ENCODE data around the gene ATXN7L1.
"Not testable (repeated sequence)": the region's sequence is repeated elsewhere in the genome, so short reads cannot be mapped to it uniquely, and the experiment has no call there.

ATXN7L1 gene

DNA sequence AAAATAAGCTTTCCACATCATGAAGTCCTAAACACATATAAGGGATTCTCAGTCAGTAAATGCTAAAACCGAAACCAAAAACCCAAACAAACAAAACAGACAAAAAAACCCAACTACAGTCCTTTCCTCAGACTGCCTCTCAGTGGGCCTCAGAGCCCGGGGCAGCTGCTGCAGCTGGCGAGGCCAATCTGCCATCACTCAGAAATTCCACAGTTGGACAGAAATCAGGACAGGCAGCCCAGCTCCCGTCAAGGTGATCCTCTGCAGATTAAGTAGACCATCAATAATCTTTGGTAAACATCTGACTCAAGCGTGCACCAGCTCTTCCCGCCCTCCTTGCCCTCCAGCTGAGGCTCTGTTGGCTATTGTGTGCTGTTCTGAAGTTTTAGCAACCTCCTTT lies 142.2 kb downstream of the ATXN7L1 start:
- peak; percentile 62 for DNase-seq

DNA sequence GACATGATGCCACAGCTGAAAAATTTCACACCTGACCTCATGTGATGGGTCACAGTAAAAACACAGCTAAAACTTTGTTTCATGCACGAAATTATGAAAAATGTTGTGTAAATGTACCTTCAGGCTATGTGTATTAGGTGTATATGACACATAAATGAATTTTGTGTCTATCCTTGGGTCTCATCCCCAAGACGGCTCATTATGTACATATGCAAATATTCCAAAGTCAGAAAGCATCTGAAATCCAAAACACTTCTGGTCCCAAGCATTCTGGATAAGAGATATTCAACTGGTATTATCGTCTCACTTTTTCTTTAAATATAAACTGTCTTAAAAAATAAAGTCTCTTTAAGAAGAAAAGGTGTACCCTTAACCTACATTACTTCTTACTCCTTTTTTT lies 145.4 kb downstream of the ATXN7L1 start:
- DNase-seq = no peak

- no peak for DNase-seq
Observed at GRCh38 chr7:105728028-105728427, 148.4 kb downstream of the ATXN7L1 start.

DNA sequence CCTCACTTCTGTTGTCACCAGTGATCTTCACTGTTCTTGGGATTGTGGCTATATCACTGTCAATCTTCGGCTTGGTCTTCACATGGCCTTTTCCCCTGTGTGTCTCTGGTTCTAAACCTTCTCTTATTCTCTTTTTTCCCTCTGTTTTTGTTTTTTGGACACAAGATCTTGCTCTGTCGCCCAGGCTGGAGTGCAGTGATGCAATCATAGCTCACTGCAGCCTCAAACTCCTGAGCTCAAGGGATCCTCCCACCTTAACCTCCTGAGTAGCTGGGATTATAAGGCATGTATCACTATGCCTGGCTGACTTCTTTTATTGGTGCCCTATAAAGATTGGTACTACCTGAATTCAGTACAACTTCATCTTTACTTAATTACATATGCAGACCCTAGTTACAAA lies 151.7 kb downstream of the ATXN7L1 start:
- DNase-seq = no peak

- DNase-seq = peak; percentile 93
Observed at GRCh38 chr7:105723572-105723971, 152.8 kb downstream of the ATXN7L1 start.

- DNase-seq = no peak
Observed at GRCh38 chr7:105721571-105722104, 154.8 kb downstream of the ATXN7L1 start.

DNA sequence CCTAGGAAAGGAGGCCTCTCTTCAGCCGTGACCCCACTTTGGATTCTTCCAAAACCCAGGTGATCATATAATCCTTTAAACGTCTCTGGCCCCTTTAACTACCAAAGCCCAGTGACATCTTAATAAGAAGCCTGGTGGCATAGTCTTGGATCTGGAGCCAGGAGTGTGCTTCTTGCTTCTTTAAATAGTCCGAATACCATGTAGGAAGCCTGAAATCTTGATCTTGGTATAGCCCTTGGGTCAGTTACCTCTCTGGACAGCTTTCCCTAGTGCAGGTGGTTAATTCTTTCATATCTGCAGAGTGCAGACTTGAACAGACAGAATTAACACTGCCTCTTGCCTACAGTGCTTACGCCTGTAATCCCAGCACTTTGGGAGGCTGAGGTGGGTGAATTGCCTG lies 156.5 kb downstream of the ATXN7L1 start:
- peak; percentile 18 for DNase-seq

DNA sequence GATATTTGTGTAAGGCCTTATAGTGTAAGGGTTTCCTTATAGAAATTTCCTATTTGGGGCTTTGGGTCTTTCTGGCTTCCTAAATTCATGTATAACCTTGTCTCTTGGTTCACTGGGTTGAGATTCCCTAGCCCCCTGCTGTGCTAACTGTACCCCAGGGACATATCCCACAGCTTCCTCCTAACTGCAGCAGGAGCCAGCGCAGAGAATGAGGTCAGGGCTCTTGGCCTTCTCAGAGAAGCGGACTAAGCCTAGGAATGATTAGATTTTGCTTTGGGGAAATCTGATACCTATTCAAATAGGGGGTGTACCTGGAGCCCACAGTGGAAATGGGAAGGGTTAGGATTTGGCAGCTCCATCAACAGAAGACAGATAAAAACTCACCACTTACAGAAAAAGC lies 157.0 kb downstream of the ATXN7L1 start:
- DNase-seq = peak; percentile 42

GRCh38 chr7:105718511-105718925 lies 157.9 kb downstream of the ATXN7L1 start:
- no peak for DNase-seq

DNA sequence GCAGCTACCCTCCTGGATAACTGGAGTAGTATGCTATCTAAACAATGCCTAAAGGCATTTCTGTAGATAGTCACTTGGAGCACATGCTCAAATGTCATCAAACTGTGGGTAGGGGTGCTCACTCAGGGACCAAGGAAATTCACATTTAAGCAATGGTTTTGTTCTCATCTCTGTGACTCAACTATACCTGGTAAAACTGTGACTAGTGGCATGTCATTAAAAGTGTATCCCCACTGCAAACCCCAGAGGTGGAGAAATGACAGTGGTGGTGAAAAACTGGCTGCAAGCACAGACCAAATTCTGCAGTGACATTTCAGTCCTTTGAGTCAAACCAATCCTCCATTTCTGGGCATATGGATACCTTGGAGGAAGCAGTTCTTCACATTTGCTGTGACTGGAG lies 160.9 kb downstream of the ATXN7L1 start:
- DNase-seq = no peak

DNA sequence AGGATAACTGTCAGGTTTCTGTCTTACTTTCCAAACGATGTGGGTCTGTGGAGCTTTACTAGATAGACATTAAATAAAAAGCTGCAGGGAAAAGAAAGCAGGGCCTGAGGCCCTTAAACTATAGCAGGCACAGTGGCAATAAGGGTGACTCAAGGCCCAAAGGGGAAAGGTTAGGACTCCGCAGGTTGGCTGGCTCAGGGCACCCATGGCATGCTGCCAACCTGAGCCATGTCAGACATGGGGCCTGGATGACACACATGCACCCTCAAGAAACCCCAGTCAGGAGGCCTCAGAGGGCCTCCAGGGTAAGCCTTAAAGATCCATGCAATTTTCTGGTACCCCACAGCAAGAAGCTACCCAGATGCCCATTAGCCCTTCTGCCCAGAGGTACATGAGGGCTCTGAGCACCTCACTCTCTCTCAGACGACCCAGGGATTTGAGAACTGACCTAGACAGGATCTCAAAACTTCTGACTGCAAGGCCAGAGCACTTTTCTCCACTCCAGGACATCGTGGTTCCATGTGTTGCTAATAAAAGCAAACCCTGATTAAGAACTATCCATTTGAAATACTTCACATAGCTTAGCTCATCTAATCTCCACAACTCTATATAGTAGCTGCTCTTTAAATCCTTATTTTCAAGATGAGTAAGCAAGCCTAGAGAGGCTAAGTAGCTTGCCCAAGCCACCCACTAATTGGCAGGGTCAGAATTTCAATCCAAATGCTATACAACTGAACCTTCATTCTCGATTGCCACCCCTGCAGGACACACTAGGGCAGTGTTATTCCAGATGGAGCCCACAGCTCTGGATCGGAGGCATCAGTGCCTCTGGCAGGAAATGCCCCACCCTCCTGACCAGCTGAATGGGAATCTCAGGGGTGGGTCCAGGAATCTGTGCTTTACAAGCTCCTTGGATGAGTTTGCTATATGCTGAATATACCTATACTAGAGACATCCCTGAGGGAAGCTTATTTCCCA lies 162.6 kb downstream of the ATXN7L1 start:
- DNase-seq = no peak

- no peak for DNase-seq
Observed at GRCh38 chr7:105712877-105713276, 163.5 kb downstream of the ATXN7L1 start.

GRCh38 chr7:105711726-105712402 lies 164.5 kb downstream of the ATXN7L1 start:
- no peak for DNase-seq

DNA sequence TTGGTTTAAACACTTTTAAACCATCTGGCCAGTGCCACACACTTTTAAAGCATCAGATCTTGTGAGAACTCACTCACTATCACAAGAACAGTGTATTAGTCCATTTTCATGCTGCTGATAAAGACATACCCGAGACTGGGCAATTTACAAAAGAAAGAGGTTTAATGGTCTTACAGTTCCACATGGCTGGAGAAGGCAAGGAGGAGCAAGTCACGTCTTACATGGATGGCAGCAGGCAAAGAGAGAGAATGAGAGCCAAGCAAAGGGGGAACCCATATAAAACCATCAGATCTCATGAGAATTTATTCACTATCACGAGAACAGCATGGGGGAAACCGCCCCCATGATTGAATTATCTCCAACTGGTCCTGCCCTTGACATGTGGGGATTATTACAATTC lies 165.7 kb downstream of the ATXN7L1 start:
- DNase-seq = not testable (repeated sequence)

- no peak for DNase-seq
Observed at GRCh38 chr7:105708763-105709080, 167.7 kb downstream of the ATXN7L1 start.

DNA sequence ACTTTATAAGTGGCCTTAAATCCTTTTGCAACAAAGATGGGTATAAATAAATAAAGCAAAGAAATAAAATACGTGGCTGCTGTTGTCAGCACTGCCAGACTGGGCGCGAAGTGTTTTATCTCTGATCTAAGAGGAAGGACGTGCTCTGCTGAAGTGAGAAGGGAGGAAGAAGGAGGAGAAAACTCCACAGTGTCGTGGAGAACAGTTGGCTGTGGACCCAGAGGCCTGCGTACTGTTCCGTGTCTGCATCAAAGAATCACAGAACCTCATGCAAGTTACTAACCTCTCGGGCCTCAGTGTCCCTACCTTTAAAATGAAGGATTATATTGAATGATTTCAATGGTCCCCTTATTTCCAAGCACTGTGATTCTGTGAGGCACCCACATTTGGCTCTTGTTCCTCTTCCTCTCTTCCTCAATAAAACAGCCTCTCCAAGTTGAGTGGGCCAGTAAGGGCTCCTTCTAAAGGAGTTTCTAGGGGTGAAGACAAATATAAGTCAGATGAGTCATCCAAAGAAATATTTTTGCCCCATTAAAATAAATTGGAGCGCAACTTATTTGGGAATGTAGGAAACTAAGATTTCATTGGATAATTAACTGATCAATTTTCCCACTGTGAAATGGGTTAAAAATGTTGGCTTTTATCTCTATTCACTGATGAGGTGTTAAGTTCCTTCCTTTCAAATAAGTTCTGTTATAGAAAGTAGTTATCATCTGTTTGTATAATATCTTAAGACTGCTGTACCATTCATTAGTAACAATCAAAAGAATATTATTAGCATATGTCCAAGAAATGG lies 168.2 kb downstream of the ATXN7L1 start:
- DNase-seq = no peak

DNA sequence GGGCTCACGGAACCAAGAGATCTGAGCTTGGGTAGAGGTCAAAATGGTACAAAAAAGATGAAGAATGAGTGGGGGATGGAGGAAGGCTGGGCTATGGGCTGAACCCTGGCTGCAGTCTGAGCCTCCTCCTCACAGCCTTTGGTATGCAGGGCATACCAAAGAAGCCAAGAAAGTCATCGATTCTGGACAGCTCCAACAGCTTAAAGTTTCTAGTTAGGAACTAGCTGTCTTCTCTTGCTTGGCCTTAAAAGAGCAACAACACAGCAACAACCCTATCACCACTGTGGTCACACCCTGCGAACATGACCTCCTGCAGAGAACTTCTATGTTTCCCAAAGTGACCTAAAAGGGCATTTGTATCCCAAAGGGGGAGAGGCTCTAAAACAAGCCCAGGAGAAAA lies 169.0 kb downstream of the ATXN7L1 start:
- DNase-seq = no peak

- no peak for DNase-seq
Observed at GRCh38 chr7:105705427-105705826, 171.0 kb downstream of the ATXN7L1 start.

- DNase-seq = no peak
Observed at GRCh38 chr7:105703207-105703930, 173.0 kb downstream of the ATXN7L1 start.

DNA sequence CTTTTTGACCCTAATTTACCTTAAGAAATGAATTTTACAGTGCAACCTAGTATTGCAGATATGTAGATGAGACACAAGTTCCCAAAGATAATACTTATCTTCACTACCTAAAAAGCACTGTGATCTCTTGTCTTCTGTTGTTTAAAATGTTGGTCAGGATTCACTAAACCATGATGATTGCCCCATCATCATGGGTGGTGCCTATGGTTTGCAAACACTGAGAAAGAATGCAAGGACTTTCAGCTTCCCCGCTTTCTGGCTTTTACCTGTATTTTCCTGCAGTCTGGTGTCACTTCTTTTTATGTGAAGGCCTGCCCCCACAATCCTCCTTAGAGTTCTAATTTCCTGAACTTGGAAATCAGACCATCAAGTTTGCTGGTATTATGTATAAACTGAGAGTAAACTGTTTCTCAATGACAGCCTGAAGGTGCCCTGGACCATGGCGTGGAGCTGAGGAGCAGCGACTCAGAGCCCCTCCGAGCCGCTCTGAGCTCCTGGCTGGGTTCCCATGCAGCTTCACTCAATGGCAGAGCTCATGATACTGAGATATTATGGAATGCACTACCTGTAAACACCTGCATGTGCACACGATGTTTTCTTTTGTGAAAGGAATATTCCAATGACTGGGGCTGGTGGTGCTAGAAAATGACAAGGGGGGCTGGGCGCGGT lies 176.7 kb downstream of the ATXN7L1 start:
- no peak for DNase-seq

DNA sequence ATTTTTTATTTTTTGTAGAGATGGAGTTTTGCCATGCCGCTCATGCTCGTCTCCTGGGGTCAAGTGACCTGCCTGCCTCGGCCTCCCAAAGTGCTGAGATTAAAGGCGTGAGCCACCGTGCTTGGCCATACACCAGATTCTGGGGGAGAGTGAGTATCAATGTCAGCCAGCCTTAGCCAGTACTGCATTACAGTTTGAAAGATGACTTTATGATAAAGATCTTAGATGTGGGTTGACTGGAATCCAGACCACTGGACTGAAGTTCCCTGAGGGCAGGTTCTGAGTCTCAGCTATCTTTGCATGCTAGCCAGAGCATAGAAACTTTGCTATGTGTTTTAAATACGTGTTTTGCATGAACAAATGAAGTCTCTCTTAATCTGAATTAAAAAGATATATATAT lies 177.9 kb downstream of the ATXN7L1 start:
- no peak for DNase-seq

GRCh38 chr7:105697753-105698152 lies 178.6 kb downstream of the ATXN7L1 start:
- peak; percentile 75 for DNase-seq

Data from NCI-H82 (cell line).